Mesenteric fat pad (tissue), 1 donor: ENCODE results near the gene GCHFR. TPM values are rescaled to one million over a fixed set of nuclear protein-coding genes. Genes with fewer than 3 reads are reported as not detected.

Experiments used
- DNase-seq: peaks from one replicate; pipeline ENCODE4 v3.0.0-alpha.2; 2020; ENCODE audit warnings: low spot score
- total RNA-seq: library from RNA; stranded (reverse); fragmentation: NEBNext Ultra II Directional; extraction: Animal tissue kit (Norgen Biotek cat#: 25700); gene quantifications from one replicate; pipeline ENCODE4 v1.2.1, GENCODE V29; 2021
- donor health status: DM: yes; HTN: yes; CAD: no.

Gene GCHFR
- total RNA-seq, 1 donor from 2014 or later = 17.1 TPM

GRCh38 chr15:40754883-40755811 is 8.7 kb upstream of the GCHFR start, which contains the start of gene RMDN3:
RMDN3 (minus strand) TSS chr15:40755254; CDS start chr15:40754783, 471 bp downstream.
- peak; percentile 98 for DNase-seq

- no peak for DNase-seq
These were observed 8.1 kb upstream of the GCHFR start for GRCh38 chr15:40755812-40756208.

GRCh38 chr15:40756938-40757337 is 6.9 kb upstream of the GCHFR start:
- no peak for DNase-seq

- no peak for DNase-seq
These were observed 3.9 kb upstream of the GCHFR start for GRCh38 chr15:40759961-40760360.

GRCh38 chr15:40762919-40763800 is 708 bp upstream of the GCHFR start:
- DNase-seq = peak; percentile 92

GRCh38 chr15:40764629-40765103 is 798 bp downstream of the GCHFR start:
- DNase-seq = no peak

GRCh38 chr15:40766194-40766815 is 2.4 kb downstream of the GCHFR start:
- no peak for DNase-seq

- DNase-seq = no peak
These were observed 3.3 kb downstream of the GCHFR start for GRCh38 chr15:40766906-40767837.

GRCh38 chr15:40767838-40768500 is 4.1 kb downstream of the GCHFR start:
- no peak for DNase-seq

- no peak for DNase-seq
These were observed 4.8 kb downstream of the GCHFR start for GRCh38 chr15:40768521-40769273.

GRCh38 chr15:40769274-40770146 is 5.6 kb downstream of the GCHFR start, which contains the start of gene C15orf62:
C15orf62 (plus strand) TSS chr15:40769980; CDS start chr15:40770496, 516 bp downstream.
- DNase-seq = no peak

GRCh38 chr15:40770147-40770721 is 6.4 kb downstream of the GCHFR start:
- no peak for DNase-seq

GRCh38 chr15:40771242-40771641 is 7.4 kb downstream of the GCHFR start:
- DNase-seq = no peak

GRCh38 chr15:40772014-40772413 is 8.1 kb downstream of the GCHFR start:
- DNase-seq = no peak

GRCh38 chr15:40773496-40773895 is 9.6 kb downstream of the GCHFR start:
- DNase-seq = no peak

- no peak for DNase-seq
These were observed 10.0 kb downstream of the GCHFR start for GRCh38 chr15:40773902-40774301.

- DNase-seq = no peak
These were observed 11.1 kb downstream of the GCHFR start for GRCh38 chr15:40775007-40775406.
